MM.1S (cell line): ENCODE data around the gene CLEC2D.

ENCODE experiments used
- DNase-seq: peaks from one replicate; pipeline ENCODE4 v3.0.0-alpha.2; 2015
- H2AFZ ChIP-seq: fragments of 300-600 bp; sonication (generic); 2 replicates; pipeline ENCODE4 v1.6.0; 2016; ENCODE audit warnings: antibody characterized with exemption, low read length
- H3F3A ChIP-seq: fragments of 300-600 bp; sonication (generic); 2 replicates; pipeline ENCODE4 v1.6.1; 2016; ENCODE audit warnings: mild to moderate bottlenecking, antibody characterized with exemption, low read length, moderate library complexity, mixed read lengths; ENCODE audit not compliant: insufficient read depth
- H3K27ac ChIP-seq: fragments of 300-600 bp; sonication (generic); 2 replicates; pipeline ENCODE4 v1.5.1; 2016; ENCODE audit warnings: mild to moderate bottlenecking, low read length
- H3K27me3 ChIP-seq: fragments of 300-600 bp; sonication (generic); replicated peaks from 2 replicates; pipeline ENCODE4 v1.6.0; 2016; ENCODE audit warnings: low read length; ENCODE audit not compliant: insufficient read depth
- H3K36me3 ChIP-seq: fragments of 300-600 bp; sonication (generic); replicated peaks from 2 replicates; pipeline ENCODE4 v1.6.1; 2016; ENCODE audit warnings: mild to moderate bottlenecking, low read length, mixed read lengths; ENCODE audit not compliant: insufficient read depth
- H3K4me1 ChIP-seq: fragments of 300-600 bp; sonication (generic); 2 replicates; pipeline ENCODE4 v1.6.1; 2016; ENCODE audit warnings: low read length, mixed read lengths
- H3K4me2 ChIP-seq: fragments of 300-600 bp; sonication (generic); 2 replicates; pipeline ENCODE4 v1.6.0; 2016; ENCODE audit warnings: low read depth, low read length
- H3K4me3 ChIP-seq: fragments of 300-600 bp; sonication (generic); 2 replicates; pipeline ENCODE4 v1.5.1; 2016; ENCODE audit warnings: low read length, mixed read lengths
- H3K79me2 ChIP-seq: fragments of 300-600 bp; sonication (generic); 2 replicates; pipeline ENCODE4 v1.6.1; 2016; ENCODE audit warnings: mixed run types, low read length, mixed read lengths
- H3K9ac ChIP-seq: fragments of 300-600 bp; sonication (generic); 2 replicates; pipeline ENCODE4 v1.6.1; 2016; ENCODE audit warnings: low read length, mixed read lengths
- H3K9me2 ChIP-seq: fragments of 300-600 bp; sonication (generic); replicated peaks from 2 replicates; pipeline ENCODE4 v1.6.1; 2016; ENCODE audit warnings: mild to moderate bottlenecking, low read length, mixed read lengths; ENCODE audit not compliant: insufficient read depth
- H3K9me3 ChIP-seq: fragments of 300-600 bp; sonication (generic); replicated peaks from 2 replicates; pipeline ENCODE4 v1.6.1; 2016; ENCODE audit warnings: mild to moderate bottlenecking, low read length, mixed read lengths; ENCODE audit not compliant: insufficient read depth
- H4K20me1 ChIP-seq: fragments of 300-600 bp; sonication (generic); 2 replicates; pipeline ENCODE4 v1.6.1; 2016; ENCODE audit warnings: mild to moderate bottlenecking, low read length, moderate library complexity, mixed read lengths; ENCODE audit not compliant: insufficient read depth
- EZH2 ChIP-seq: fragments of 300-600 bp; sonication (generic); optimal IDR thresholded peaks from 2 replicates; pipeline ENCODE3; 2017; ENCODE audit warnings: low read depth, mild to moderate bottlenecking, antibody characterized with exemption, low read length, mixed read lengths
- EZH2phosphoT487 ChIP-seq: fragments of 300-600 bp; sonication (generic); IDR thresholded peaks from 2 replicates; pipeline ENCODE4 v1.6.1; 2018; ENCODE audit warnings: antibody characterized with exemption, low read length
- TF ChIP-seq, protein P1 (sequence below): fragments of 300-600 bp; sonication (generic); IDR thresholded peaks from 2 replicates; pipeline ENCODE4 v1.5.1; 2016; ENCODE audit warnings: antibody characterized with exemption, low read length, mixed read lengths

CLEC2D gene

DNA sequence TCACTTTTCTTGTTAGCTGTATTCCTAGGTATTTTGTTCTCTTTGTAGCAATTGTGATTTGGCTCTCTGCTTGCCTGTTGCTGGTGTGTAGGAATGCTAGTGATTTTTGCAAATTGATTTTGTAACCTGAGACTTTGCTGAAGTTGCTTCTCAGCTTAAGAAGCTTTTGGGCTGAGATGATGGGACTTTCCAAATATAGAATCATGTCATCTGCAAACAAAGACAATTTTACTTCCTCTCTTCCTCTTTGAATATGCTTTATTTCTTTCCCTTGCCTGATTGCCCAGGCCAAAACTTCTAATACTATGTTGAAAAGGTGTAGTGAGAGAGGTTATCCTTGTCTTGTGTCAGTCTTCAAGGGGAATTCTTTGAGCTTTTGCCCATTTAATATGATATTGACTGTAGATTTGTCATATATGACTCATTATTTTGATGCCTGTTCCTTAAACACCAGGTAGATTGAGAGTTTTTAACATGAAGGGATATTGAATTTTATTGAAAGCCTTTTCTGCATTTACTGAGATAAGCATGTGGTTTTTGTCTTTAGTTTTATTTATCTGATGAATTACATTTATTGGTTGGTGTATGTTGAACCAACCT lies 36.7 kb downstream of the CLEC2D start:
- DNase-seq, result peak; percentile 61
- peak overlapping the region; percentile 54 for H2AFZ ChIP-seq
- H3F3A ChIP-seq, result peaks cover 11% of the 10 kb centered on the region
- H3K27me3 ChIP-seq, result no peaks in the 10 kb centered on the region
- no peak overlapping the region for H3K9ac ChIP-seq
- no peak overlapping the region for H3K4me3 ChIP-seq
- no peaks in the 10 kb centered on the region for H3K9me3 ChIP-seq
- peak overlapping the region; percentile 35; the same call in 1 of the 2 replicates for H3K4me2 ChIP-seq
- H3K4me1 ChIP-seq, result peaks cover 44% of the 10 kb centered on the region
- H3K27ac ChIP-seq, result peak overlapping the region; percentile 65; the same call in 1 of the 2 replicates
- no peaks in the 10 kb centered on the region for H4K20me1 ChIP-seq
- no peaks in the 10 kb centered on the region for H3K36me3 ChIP-seq
- H3K79me2 ChIP-seq, result no peaks in the 10 kb centered on the region
- TF ChIP-seq, protein P1, sequence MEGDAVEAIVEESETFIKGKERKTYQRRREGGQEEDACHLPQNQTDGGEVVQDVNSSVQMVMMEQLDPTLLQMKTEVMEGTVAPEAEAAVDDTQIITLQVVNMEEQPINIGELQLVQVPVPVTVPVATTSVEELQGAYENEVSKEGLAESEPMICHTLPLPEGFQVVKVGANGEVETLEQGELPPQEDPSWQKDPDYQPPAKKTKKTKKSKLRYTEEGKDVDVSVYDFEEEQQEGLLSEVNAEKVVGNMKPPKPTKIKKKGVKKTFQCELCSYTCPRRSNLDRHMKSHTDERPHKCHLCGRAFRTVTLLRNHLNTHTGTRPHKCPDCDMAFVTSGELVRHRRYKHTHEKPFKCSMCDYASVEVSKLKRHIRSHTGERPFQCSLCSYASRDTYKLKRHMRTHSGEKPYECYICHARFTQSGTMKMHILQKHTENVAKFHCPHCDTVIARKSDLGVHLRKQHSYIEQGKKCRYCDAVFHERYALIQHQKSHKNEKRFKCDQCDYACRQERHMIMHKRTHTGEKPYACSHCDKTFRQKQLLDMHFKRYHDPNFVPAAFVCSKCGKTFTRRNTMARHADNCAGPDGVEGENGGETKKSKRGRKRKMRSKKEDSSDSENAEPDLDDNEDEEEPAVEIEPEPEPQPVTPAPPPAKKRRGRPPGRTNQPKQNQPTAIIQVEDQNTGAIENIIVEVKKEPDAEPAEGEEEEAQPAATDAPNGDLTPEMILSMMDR, result no peak
- no peak for TF ChIP-seq EZH2
- no peak for TF ChIP-seq EZH2phosphoT487
- no peaks in the 10 kb centered on the region for H3K9me2 ChIP-seq

DNA sequence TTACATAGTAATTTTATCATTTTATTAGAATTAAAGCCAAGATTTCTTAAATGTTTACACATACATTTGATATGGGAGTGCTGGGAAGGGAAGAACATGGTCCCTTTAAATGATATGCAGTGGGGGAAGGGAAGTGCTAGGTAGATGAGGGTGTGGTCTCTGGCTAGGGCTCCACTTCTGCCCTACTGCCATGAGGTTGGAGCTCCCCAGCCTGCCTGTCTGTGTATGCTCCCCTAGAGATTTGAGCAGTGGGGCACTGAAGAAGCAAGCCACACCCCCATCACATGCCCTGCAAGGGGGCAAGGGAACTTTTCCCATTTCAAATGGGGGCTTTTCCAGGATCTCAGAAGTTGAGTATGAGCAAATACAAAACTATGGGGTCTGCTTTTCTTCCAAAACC lies 37.8 kb downstream of the CLEC2D start:
- no peak overlapping the region for H2AFZ ChIP-seq
- peaks cover 11% of the 10 kb centered on the region for H3F3A ChIP-seq
- H3K9me2 ChIP-seq, result no peaks in the 10 kb centered on the region
- peaks cover 44% of the 10 kb centered on the region for H3K4me1 ChIP-seq
- no peaks in the 10 kb centered on the region for H3K9me3 ChIP-seq
- no peak for DNase-seq
- no peaks in the 10 kb centered on the region for H3K79me2 ChIP-seq
- no peaks in the 10 kb centered on the region for H3K27me3 ChIP-seq
- no peaks in the 10 kb centered on the region for H3K36me3 ChIP-seq
- TF ChIP-seq, protein P1, result no peak
- no peak for TF ChIP-seq EZH2
- no peak for TF ChIP-seq EZH2phosphoT487
- no peaks in the 10 kb centered on the region for H4K20me1 ChIP-seq
- no peak overlapping the region for H3K4me3 ChIP-seq
- H3K27ac ChIP-seq, result peak overlapping the region; percentile 4; the same call in 1 of the 2 replicates
- H3K9ac ChIP-seq, result no peak overlapping the region
- no peak overlapping the region for H3K4me2 ChIP-seq

DNA sequence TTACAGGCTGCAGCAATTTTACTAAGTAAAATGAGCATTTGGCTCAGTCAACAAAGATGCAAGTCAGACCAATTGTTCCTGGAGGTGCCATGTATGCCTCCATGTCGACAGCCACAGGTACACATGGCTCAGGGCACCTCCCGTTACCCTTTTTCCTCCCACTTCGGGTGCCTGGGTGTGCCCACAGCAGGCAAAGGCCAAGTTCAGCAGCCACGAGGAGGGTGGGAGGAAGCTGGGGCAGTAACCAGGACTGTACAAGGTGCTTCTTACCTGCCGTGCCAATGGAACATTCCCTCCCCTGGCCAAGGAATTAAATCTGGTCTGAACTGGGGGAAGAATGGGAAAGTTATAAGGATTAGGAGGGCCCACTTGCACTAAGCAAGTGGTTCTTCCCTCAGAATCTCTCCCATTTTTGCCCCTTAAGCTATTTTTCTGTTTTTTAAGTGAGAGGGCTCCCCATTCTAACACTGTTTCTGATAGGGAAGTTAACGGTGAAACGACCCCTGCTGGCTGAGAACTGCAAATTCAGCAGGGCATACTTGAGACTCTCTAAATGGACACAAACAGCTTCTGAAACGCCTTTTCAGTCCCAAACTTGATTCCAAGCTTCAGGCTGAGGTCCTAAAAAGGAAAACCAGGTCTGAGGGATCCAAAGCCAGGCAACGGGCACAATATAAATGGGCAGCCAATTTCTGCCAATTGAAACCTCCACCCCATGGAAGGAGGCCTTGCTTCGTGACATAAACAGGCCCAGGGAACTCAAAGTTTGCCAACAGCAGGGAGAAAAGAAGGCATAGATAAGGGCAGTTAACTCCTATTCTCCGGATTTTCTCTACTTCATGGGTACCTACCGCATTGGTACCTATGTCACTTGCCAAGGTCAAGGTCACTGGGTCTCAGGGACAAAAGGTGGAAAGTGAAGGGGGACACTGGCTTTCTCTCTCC lies 38.6 kb downstream of the CLEC2D start:
- H3K36me3 ChIP-seq, result no peaks in the 10 kb centered on the region
- no peak overlapping the region for H3K4me2 ChIP-seq
- H3K27me3 ChIP-seq, result no peaks in the 10 kb centered on the region
- H3K79me2 ChIP-seq, result no peaks in the 10 kb centered on the region
- H3K4me3 ChIP-seq, result no peak overlapping the region
- H3K4me1 ChIP-seq, result peaks cover 44% of the 10 kb centered on the region
- H2AFZ ChIP-seq, result peak overlapping the region; percentile 33
- no peaks in the 10 kb centered on the region for H3K9me3 ChIP-seq
- no peak for TF ChIP-seq EZH2phosphoT487
- no peak for TF ChIP-seq EZH2
- TF ChIP-seq, protein P1, result peak; percentile 80
- peaks cover 11% of the 10 kb centered on the region for H3F3A ChIP-seq
- peak overlapping the region; percentile 4; the same call in 1 of the 2 replicates for H3K27ac ChIP-seq
- no peaks in the 10 kb centered on the region for H4K20me1 ChIP-seq
- no peaks in the 10 kb centered on the region for H3K9me2 ChIP-seq
- peak; percentile 70 for DNase-seq
- no peak overlapping the region for H3K9ac ChIP-seq
